ENCODE data around the gene TIMM13. TPM values are rescaled to one million over a fixed set of nuclear protein-coding genes. Genes with fewer than 3 reads are reported as not detected.

Gene TIMM13
- total RNA-seq (10 to 100 TPM; 21.1 to 59.3 (median 44.2) TPM), polyA plus RNA-seq (10 to 100 TPM; 39.5 to 87.5 (median 84.1) TPM)
- long read RNA-seq, donor 1, transcript TIMM13-201 (3 exons, 1,973 nt), result major isoform, 91 of 91 reads
- long read RNA-seq, donor 1, partial matches to known transcripts, result 0 of 91 reads
- long read RNA-seq, donor 1, other reads (novel, unspliced or antisense), result 0 of 91 reads
- long read RNA-seq, donor 2, transcript TIMM13-201 (3 exons, 1,973 nt), result major isoform, 74 of 79 reads
- long read RNA-seq, donor 2, partial matches to known transcripts, result 0 of 79 reads
- long read RNA-seq, donor 2, other reads (novel, unspliced or antisense), result 5 of 79 reads

- peak within 1 kb of the TSS; percentile 75 to 100 (median 90) for H3K4me3 ChIP-seq
- peaks cover 0 to 67% (median 20%) of the 10 kb centered on the region in 6 donors for H3K36me3 ChIP-seq
- TF ChIP-seq POLR2A (IDR thresholded peaks at IDR 0.05), result peak in 2 of 3 donors; percentile 32 to 55
- peak in 3 of 11 experiments; percentile 16 to 21 (median 20) for TF ChIP-seq CTCF (IDR thresholded peaks at IDR 0.05 in 8 of 11, conservative IDR thresholded peaks at IDR 0.05 in 3 of 11)
- peak; percentile 85 to 94 (median 91) for TF ChIP-seq POLR2AphosphoS5 (IDR thresholded peaks at IDR 0.05)
- H3K4me1 ChIP-seq, result peaks cover 25 to 58% (median 42%) of the 10 kb centered on the region in 6 donors
- no peaks in the 10 kb centered on the region for H3K27me3 ChIP-seq (replicated peaks in 1 of 7)
- peak; percentile 98 for DNase-seq
- H3K27ac ChIP-seq, result peak within 1 kb of the TSS; percentile 94 to 99 (median 98)
- H3K9me3 ChIP-seq, result no peaks in the 10 kb centered on the region
- intact Hi-C loops (cut with DNase I; ENCODE audit: low total_unique reads), result no loop called here
- 0 to 1% (median 1%) methylated on average over 24 to 77 of the region's 77 CpGs for WGBS, 5 donors
These were observed at the start of gene TIMM13 for GRCh38 chr19:2427429-2428320. Gene TIMM13 (minus strand): TSS chr19:2427586. CDS start chr19:2427533, 53 bp downstream.

GRCh38 chr19:2476451-2477140 is 49.2 kb upstream of the TIMM13 start:
- peak; percentile 88 for DNase-seq
- TF ChIP-seq POLR2AphosphoS5 (IDR thresholded peaks at IDR 0.05), result peak in 1 of 3 donors; percentile 57
- TF ChIP-seq POLR2A (IDR thresholded peaks at IDR 0.05), result no peak
- no peak for TF ChIP-seq CTCF (IDR thresholded peaks at IDR 0.05 in 8 of 11, conservative IDR thresholded peaks at IDR 0.05 in 3 of 11)
- intact Hi-C loops (cut with DNase I; ENCODE audit: low total_unique reads), result no loop called here
- Histone ChIP-seq H3K4me1 (peaks cover 13 to 64% (median 48%) of the 10 kb centered on the region in 6 donors), H3K4me3 (peak overlapping the region; percentile 68 to 99 (median 98)), H3K27ac (peak overlapping the region; percentile 55 to 95 (median 92)), H3K9me3 (peaks cover 0 to 3% (median 0%) of the 10 kb centered on the region in 8 donors), H3K36me3 (peaks cover 0 to 17% (median 9%) of the 10 kb centered on the region in 6 donors), H3K27me3 (replicated peaks in 1 of 7) (no peaks in the 10 kb centered on the region)
- WGBS, 5 donors, result 0 to 1% (median 1%) methylated on average over 24 to 42 of the region's 42 CpGs

- H3K36me3 ChIP-seq, result peaks cover 0 to 17% (median 9%) of the 10 kb centered on the region in 6 donors
- peak within 1 kb of the TSS; percentile 55 to 95 (median 92) for H3K27ac ChIP-seq
- no peaks in the 10 kb centered on the region for H3K27me3 ChIP-seq (replicated peaks in 1 of 7)
- 1 to 2% (median 1%) methylated on average over 53 to 70 of the region's 70 CpGs for WGBS, 5 donors
- no peaks in the 10 kb centered on the region for H3K9me3 ChIP-seq
- peaks cover 13 to 64% (median 48%) of the 10 kb centered on the region in 6 donors for H3K4me1 ChIP-seq
- TF ChIP-seq POLR2AphosphoS5 (IDR thresholded peaks at IDR 0.05) (peak; percentile 99 to 100 (median 100)), CTCF (IDR thresholded peaks at IDR 0.05 in 8 of 11, conservative IDR thresholded peaks at IDR 0.05 in 3 of 11) (peak in 3 of 11 experiments; percentile 12 to 40 (median 24)), POLR2A (IDR thresholded peaks at IDR 0.05) (peak; percentile 99 to 100 (median 100))
- H3K4me3 ChIP-seq, result peak within 1 kb of the TSS; percentile 68 to 99 (median 98)
- intact Hi-C loops (cut with DNase I; ENCODE audit: low total_unique reads), result loop anchor here (2.0 kb wide), 1 partner anchor 137 kb away; no protein-coding TSS in a partner anchor
- DNase-seq, result peak; percentile 98
These were observed 48.5 kb upstream of the TIMM13 start, which contains the start of gene GADD45B for GRCh38 chr19:2475702-2476450. Gene GADD45B (plus strand): TSS chr19:2476127. CDS start chr19:2476359, 232 bp downstream.

Data from spleen (tissue), 13 donors.